GM19467 (cell line): ENCODE measurements around the gene MMP17.

ENCODE experiments used
- ATAC-seq: cut with Tn5 transposase; IDR thresholded peaks from one replicate; pipeline ENCODE4 v1.9.1; 2021; ENCODE audit warnings: mild to moderate bottlenecking, moderate library complexity; ENCODE audit not compliant: unreplicated experiment

Gene MMP17

GRCh38 chr12:131892711-131893604 is 64.8 kb downstream of the MMP17 start:
- no peak for ATAC-seq

- no peak for ATAC-seq
Measured at GRCh38 chr12:131893605-131894312, 65.6 kb downstream of the MMP17 start.

DNA sequence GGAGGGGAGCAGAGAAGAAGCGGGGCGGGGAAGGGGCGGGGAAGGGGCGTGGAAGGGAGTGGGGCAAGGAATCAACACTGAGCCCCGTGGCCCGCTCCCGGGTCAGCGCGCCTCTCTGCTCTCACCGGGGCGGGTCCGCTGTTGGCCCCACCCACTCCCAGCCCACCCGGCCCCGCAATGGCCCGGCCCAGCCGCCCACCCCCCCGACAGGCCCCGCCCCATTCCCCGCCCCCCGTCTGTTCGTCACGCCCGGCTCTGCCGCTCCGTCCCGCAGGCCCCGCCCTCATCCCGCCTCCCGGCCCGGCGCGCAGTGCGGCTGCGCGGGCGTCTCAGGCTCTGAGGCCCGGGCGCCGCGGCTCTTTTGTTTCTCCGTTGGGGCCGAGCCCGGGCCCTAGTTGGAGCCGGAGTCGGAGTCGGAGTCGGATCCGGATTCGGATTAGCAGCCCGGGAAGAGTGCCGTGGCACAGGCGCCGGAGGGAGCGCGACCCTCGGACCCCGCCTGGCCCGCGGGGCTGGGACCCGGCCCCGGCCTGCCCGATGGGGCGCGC is 66.2 kb downstream of the MMP17 start, which contains the start of gene ULK1:
TSS of gene ULK1 (plus strand) at position 310 of the 548 bp plus-strand sequence. CDS start 380 bp downstream, outside the sequence.
- peak; percentile 78 for ATAC-seq

GRCh38 chr12:131894981-131895639 is 66.9 kb downstream of the MMP17 start:
- ATAC-seq: no peak

- ATAC-seq: peak; percentile 1
Measured at GRCh38 chr12:131895640-131896079, 67.5 kb downstream of the MMP17 start.

- peak; percentile 66 for ATAC-seq
Measured at GRCh38 chr12:131896080-131896810, 68.1 kb downstream of the MMP17 start.

GRCh38 chr12:131896811-131897270 is 68.6 kb downstream of the MMP17 start:
- ATAC-seq: no peak

DNA sequence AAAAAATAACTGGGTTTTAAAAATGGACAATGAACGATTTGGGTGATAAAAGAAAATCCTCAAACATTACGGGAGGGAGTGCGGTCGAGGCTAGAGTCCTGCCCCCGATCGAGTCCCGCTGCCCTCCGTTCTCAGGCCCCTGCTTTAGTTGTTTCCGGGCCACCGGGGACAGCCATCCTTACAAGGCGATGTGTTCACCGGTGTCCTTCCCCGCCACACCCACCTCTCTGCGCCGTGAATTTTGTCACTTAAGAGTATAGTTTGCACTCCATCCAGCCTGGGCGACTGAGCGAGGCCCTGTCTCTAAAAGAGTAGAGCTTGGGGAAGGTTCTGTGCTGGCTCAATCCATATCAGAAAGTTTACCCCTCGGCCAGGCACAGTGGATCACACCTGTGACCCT is 69.1 kb downstream of the MMP17 start:
- ATAC-seq: no peak

DNA sequence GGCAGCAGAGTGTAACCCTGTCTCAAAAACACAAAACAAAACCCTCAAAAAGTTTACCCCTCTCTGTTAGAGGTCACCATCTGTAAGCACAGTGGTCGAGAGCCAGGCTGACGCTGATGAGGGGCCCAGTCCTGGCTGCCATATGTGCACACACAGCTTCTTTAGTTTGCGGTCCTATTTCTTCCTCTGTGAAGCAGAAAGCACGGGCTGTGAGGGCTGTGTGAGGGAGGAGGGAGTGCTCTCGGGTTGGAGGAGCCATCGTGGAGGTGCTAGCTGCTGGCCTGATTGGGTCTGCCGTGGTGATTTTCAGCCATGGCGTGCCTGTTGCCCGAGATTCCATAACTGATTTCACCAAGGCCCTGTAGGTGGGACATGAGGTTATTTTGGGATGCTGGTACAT is 69.7 kb downstream of the MMP17 start:
- no peak for ATAC-seq

- ATAC-seq: no peak
Measured at GRCh38 chr12:131900397-131900796, 72.2 kb downstream of the MMP17 start.
